Activated CD4-positive, CD25-positive, alpha-beta regulatory T cell treated with anti-CD3 and anti-CD28 coated beads, Interleukin-2, amount 50 U/mL, for 16 hours (primary cell): ENCODE data around the gene EFNA3.
"Not testable (repeated sequence)": the region's sequence is repeated elsewhere in the genome, so short reads cannot be mapped to it uniquely, and the experiment has no call there.

Experiments used
- DNase-seq: peaks from one replicate; pipeline ENCODE4 v3.0.0-alpha.2; 2020; ENCODE audit warnings: low read depth, low spot score

EFNA3 gene

DNA sequence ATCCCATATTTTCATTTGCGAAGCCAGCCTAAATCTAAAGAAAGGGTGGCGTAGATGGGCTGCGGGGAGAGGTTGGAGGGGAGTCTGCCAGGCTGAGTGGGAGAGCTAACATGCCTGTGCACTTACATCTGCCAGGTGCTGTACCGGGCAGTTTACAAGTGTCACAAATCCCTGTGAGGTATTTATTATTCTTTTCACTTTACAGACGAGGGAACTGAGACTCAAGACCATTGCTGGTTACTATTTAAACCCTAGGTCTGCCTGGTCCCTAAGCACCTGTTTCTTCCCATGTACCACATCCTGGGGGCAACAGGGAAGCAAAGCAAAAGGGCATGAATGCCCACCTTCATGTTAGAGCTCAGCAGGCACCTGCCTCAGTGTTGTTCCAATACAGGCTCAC, 29.7 kb downstream of the EFNA3 start:
- DNase-seq: no peak

DNA sequence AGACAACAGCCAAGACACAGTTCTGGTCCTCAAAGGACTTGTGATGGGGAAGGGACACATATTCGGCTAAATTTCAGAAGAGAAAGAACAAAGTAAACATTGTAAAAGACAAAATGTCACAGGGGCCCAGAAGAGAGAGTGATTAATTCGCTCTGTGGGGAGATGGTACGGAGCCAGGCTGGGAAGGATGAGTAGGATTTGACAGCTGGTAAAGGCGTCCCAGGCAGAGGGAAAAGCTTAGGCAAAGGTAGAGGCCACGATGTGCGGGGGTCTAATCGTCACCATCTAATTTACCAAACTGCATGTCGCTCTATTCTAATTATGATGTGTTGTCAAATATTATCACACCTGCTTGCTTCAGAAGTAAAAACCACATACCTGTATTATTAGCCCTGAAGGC, 31.7 kb downstream of the EFNA3 start:
- no peak for DNase-seq

GRCh38 chr1:155110826-155111225, 32.2 kb downstream of the EFNA3 start:
- DNase-seq: no peak

GRCh38 chr1:155113450-155113980, 34.9 kb downstream of the EFNA3 start:
- DNase-seq: no peak

- DNase-seq: no peak
These were observed 37.6 kb downstream of the EFNA3 start for GRCh38 chr1:155116113-155116764.

- DNase-seq: no peak
These were observed 39.0 kb downstream of the EFNA3 start for GRCh38 chr1:155117610-155118009.

DNA sequence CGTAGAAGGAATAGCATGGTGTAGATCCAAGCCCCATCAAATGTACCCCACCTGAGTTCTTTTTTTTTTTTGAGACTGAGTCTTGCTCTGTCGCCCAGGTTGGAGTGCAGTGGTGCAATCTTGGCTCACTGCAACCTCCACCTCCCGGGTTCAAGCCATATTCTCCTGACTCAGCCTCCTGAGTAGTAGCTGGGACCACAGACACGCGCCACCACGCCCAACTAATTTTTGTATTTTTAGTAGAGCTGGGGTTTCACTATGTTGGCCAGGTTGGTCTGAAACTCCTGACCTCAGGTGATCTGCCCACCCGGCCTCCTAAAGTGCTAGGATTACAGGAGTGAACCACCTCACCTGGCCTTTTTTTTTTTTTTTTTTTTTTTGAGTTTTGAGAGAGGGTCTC, 39.5 kb downstream of the EFNA3 start:
- DNase-seq: not testable (repeated sequence)

DNA sequence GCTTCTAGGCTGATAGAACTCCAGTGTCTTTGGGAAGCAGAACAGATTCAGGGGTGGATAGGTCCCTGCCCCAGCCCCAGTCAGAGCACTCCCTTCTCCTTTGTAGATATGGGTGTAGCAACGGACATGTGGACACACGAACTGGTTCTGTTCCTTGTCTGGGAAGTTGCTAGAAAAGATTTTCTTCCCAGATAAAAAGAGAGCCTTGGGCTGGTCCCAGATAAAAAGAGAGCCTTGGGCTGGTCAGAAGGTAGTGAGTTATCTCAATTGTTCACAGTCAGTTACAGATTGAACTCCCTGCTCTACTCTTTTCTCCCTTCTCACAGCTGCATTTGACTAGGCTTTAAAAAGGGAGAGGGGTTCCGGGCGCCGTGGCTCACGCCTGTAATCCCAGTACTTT, 41.6 kb downstream of the EFNA3 start:
- DNase-seq: no peak

DNA sequence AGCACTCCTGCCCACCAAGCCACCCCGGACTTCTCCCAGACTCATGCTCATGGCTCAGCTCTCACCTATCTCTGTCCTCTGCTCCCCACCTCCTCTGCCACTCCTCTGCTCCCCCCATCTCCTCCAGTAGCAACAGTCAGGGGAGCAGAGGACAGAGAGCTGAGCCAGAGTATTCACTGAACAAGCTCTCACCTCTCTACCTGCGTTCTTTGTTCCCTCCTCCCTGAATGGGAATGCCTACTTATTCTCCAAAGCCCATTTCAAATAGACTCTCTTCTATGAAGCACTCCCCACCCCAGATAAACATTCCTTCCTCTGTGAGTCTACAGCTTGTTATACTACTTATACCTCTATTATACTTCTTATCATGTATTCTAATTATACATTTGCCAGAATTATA, 42.6 kb downstream of the EFNA3 start:
- DNase-seq: no peak

DNA sequence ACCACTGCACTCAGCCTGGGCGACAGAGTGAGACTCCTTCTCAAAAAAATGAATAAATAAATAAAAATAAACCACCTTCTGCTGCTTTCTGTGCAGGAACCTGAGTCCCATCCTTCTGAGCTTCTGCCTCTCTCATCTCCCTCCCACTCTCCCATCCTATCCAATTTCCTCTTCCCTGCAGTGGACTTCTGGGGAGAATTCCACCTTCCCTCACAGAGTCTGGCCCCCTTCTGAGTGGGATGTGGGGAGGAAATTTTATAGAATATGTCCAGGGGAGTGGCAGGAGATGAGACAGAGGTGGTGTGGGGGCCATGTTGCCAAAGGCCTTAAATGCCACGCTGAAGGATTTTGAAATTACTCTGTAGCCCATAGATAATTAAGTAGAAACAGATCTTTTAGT, 43.7 kb downstream of the EFNA3 start:
- no peak for DNase-seq

GRCh38 chr1:155123801-155124200, 45.2 kb downstream of the EFNA3 start:
- DNase-seq: no peak

GRCh38 chr1:155124503-155125463, 46.1 kb downstream of the EFNA3 start:
- DNase-seq: no peak

DNA sequence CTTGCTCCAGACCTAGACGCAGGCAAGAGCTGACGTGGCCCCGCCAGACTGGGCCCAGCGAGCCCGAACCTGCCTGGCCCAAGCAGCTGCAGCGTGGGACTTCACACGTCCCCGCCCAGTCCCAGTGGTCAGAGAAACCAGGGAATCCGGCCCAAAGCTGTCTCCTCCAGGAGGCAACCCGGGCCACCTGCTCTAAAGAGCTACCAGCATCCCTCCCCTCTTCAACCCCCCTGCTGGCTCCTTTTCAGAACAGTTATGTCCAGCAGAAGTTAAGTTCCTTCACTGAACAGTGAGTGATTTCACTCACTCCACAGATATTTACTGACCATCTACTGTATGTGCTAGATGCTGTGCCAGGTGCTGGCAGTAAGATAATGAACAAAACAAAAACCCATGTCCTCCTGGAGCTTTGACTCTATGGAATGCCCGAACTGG, 46.9 kb downstream of the EFNA3 start:
- DNase-seq: no peak

- DNase-seq: no peak
These were observed 47.4 kb downstream of the EFNA3 start for GRCh38 chr1:155125946-155126555.

- no peak for DNase-seq
These were observed 48.0 kb downstream of the EFNA3 start for GRCh38 chr1:155126556-155127104.

DNA sequence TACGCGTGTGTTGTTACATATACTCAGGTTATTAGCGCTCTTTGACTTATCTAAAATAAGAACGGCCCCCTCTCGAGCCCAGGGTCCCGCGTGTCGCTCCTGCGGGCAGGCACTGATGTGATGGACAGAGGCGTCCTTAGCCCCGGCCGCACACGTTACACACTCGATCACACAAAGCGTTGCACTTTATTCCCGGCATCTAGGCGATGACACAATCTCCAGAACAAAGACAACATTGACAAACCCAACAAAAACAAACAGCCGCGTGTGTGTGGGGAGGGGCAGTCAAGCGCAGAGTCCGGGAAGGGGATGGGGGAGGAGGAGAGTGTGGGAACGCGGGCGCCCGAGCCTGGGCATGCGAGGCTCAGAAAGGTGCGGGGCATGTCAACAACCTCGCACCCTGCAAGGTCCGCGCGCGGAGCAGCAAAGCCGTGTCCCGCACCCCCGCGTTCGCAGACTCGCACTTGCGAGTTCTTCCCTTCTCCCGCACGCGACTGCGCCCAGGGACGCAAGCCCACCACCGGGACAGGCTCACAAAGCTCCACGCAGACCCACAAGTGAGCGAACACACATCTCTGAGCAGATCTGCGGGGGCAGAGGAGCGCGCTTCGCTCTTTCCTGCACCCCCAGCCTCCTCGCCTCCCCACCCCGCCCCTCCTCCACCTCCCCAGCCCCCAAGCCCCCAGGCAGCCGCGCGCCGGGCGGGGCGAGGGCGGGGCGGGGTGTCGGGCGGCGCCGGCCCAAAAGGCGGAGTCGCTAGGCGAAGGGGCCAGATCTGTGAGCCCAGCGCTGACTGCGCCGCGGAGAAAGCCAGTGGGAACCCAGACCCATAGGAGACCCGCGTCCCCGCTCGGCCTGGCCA, 48.7 kb downstream of the EFNA3 start, which contains the start of gene EFNA1:
TSS of gene EFNA1 (plus strand) at position 772 of the 862 bp plus-strand sequence. CDS start 102 bp downstream, outside the sequence.
- no peak for DNase-seq

- no peak for DNase-seq
These were observed 49.5 kb downstream of the EFNA3 start for GRCh38 chr1:155127967-155128754.

- no peak for DNase-seq
These were observed 50.3 kb downstream of the EFNA3 start for GRCh38 chr1:155128755-155129473.

GRCh38 chr1:155130272-155131006, 51.8 kb downstream of the EFNA3 start:
- no peak for DNase-seq
